Calu3 (cell line): ENCODE results near the gene CUTA. TPM values are rescaled to one million over a fixed set of nuclear protein-coding genes. Genes with fewer than 3 reads are reported as not detected.
A peak's percentile ranks its signal among the peaks of the same experiment; 100 is the strongest.

Source experiments
- Bru-seq: library from RNA; stranded (reverse); fragments of 400-500 nt; gene quantifications from one replicate; lab custom pipeline; 2021; lab: Mats Ljungman, UMichigan
- BruChase-seq, 2 experiments: library from RNA; stranded (reverse); fragments of 400-500 nt; gene quantifications; one replicate each; lab custom pipeline; 2021; lab: Mats Ljungman, UMichigan
- BruUV-seq: library from RNA; stranded (reverse); fragments of 400-500 nt; replicated peaks from 2 replicates; lab custom pipeline; 2021; lab: Mats Ljungman, UMichigan
- CTCF ChIA-PET: fragments of 300-600 bp; sonication (Branson Sonifier 250); formaldehyde crosslinking; loops from one replicate; lab custom pipeline; 2022; ENCODE audit warnings: antibody characterized with exemption; lab: Charles Lee
- DNase-seq: peaks from one replicate; pipeline ENCODE4 v3.0.0; 2022
- H3K27ac Mint-ChIP-seq: one replicate; pipeline ENCODE4 v1.8.0; 2022; ENCODE audit warnings: mixed read lengths; ENCODE audit not compliant: unreplicated experiment
- H3K27me3 Mint-ChIP-seq: one replicate; pipeline ENCODE4 v1.8.0; 2022; ENCODE audit warnings: mixed read lengths; ENCODE audit not compliant: unreplicated experiment
- H3K36me3 Mint-ChIP-seq: one replicate; pipeline ENCODE4 v1.8.0; 2022; ENCODE audit warnings: mild to moderate bottlenecking, moderate library complexity, mixed read lengths; ENCODE audit not compliant: insufficient read depth, unreplicated experiment
- H3K4me1 Mint-ChIP-seq: one replicate; pipeline ENCODE4 v1.8.0; 2022; ENCODE audit warnings: mild to moderate bottlenecking, low read depth, mixed read lengths; ENCODE audit not compliant: unreplicated experiment
- H3K4me3 Mint-ChIP-seq: one replicate; pipeline ENCODE4 v1.8.0; 2022; ENCODE audit warnings: mild to moderate bottlenecking, low read depth, moderate library complexity, mixed read lengths; ENCODE audit not compliant: unreplicated experiment
- H3K9me3 Mint-ChIP-seq: one replicate; pipeline ENCODE4 v1.8.0; 2022; ENCODE audit warnings: low read depth, mixed read lengths; ENCODE audit not compliant: unreplicated experiment
- CTCF ChIP-seq: fragments of 200-600 bp; IDR thresholded peaks from one replicate; pipeline ENCODE4 v1.8.0; 2022; ENCODE audit warnings: antibody characterized with exemption; ENCODE audit not compliant: unreplicated experiment
- intact Hi-C: fragments of 100-400 bp; cut with micrococcal nuclease; formaldehyde crosslinking; loops from one replicate; pipeline ENCODE4 v1.10.0; 2022; ENCODE audit not compliant: unreplicated experiment
- long read RNA-seq: library from polyadenylated mRNA; stranded (forward); transcript quantifications from one replicate; pipeline ENCODE4 v2.0.0, GENCODE V29; 2022
- total RNA-seq: library from RNA; stranded (reverse); gene quantifications from 2 replicates; pipeline ENCODE4 v1.2.3, GENCODE V29; 2022

Gene CUTA
- total RNA-seq (170 and 172 TPM in 2 replicates), Bru-seq, nascent RNA (percentile 80 among the genes with signal in this experiment), BruChase-seq, experiment 1, labeled RNA remaining after a 6-hour chase (percentile 97 among the genes with signal in this experiment), BruChase-seq, experiment 2, labeled RNA remaining after a 2-hour chase (percentile 93 among the genes with signal in this experiment)
- long read RNA-seq, transcript CUTA-203 (6 exons, 937 nt), result minor isoform, 30 of 202 reads
- long read RNA-seq, transcript CUTA-210 (6 exons, 769 nt), result minor isoform, 51 of 202 reads
- long read RNA-seq, transcript CUTA-214 (6 exons, 661 nt), result major isoform, 59 of 202 reads
- long read RNA-seq, transcript CUTA-205 (5 exons, 1,054 nt), result minor isoform, 41 of 202 reads
- long read RNA-seq, partial matches to known transcripts, result 5 of 202 reads
- long read RNA-seq, other reads (novel, unspliced or antisense), result 12 of 202 reads

GRCh38 chr6:33417903-33418689, at the start of gene CUTA:
CUTA (minus strand) TSS chr6:33418107; CDS start chr6:33418000, 107 bp downstream.
- Mint-ChIP-seq H3K27ac (peak within 1 kb of the TSS; percentile 98), H3K27me3 (peaks cover 32% of the 10 kb centered on the region), H3K4me3 (peak within 1 kb of the TSS; percentile 90), H3K36me3 (peaks cover 52% of the 10 kb centered on the region), H3K4me1 (peaks cover 25% of the 10 kb centered on the region), H3K9me3 (no peaks in the 10 kb centered on the region)
- TSS peak; percentile 59 for BruUV-seq
- CTCF ChIA-PET, result interaction anchor here (0.6 to 1.6 kb wide), 4 partner anchors 21 to 415 kb away, joined by 3 to 4 read pairs (median 4); partner anchors contain the start of gene BAK1
- peak; percentile 100 for DNase-seq
- peak; percentile 67 for TF ChIP-seq CTCF
- intact Hi-C loops, result no loop called here

GRCh38 chr6:33467091-33467490, 49.2 kb upstream of the CUTA start:
- H3K36me3 Mint-ChIP-seq, result no peaks in the 10 kb centered on the region
- TF ChIP-seq CTCF, result no peak
- H3K27me3 Mint-ChIP-seq, result peaks cover 49% of the 10 kb centered on the region
- H3K27ac Mint-ChIP-seq, result no peak overlapping the region
- no peaks in the 10 kb centered on the region for H3K9me3 Mint-ChIP-seq
- no peak for DNase-seq
- CTCF ChIA-PET, result no interaction called here
- no peaks in the 10 kb centered on the region for H3K4me1 Mint-ChIP-seq
- intact Hi-C loops, result no loop called here
- BruUV-seq, result no TSS peak
- H3K4me3 Mint-ChIP-seq, result no peak overlapping the region

- CTCF ChIA-PET, result no interaction called here
- no peak for DNase-seq
- BruUV-seq, result no TSS peak
- H3K27me3 Mint-ChIP-seq, result peaks cover 57% of the 10 kb centered on the region
- intact Hi-C loops, result no loop called here
- no peaks in the 10 kb centered on the region for H3K9me3 Mint-ChIP-seq
- no peak overlapping the region for H3K4me3 Mint-ChIP-seq
- H3K36me3 Mint-ChIP-seq, result no peaks in the 10 kb centered on the region
- no peak for TF ChIP-seq CTCF
- no peaks in the 10 kb centered on the region for H3K4me1 Mint-ChIP-seq
- H3K27ac Mint-ChIP-seq, result no peak overlapping the region
Measured at GRCh38 chr6:33466075-33466735, 48.3 kb upstream of the CUTA start.

- Mint-ChIP-seq H3K4me3 (no peak overlapping the region), H3K27ac (no peak overlapping the region), H3K9me3 (no peaks in the 10 kb centered on the region), H3K4me1 (peaks cover 12% of the 10 kb centered on the region), H3K27me3 (peaks cover 29% of the 10 kb centered on the region), H3K36me3 (peaks cover 30% of the 10 kb centered on the region)
- intact Hi-C loops, result no loop called here
- DNase-seq, result no peak
- TF ChIP-seq CTCF, result no peak
- BruUV-seq, result no TSS peak
- CTCF ChIA-PET, result interaction anchor here (0.6 to 0.9 kb wide), 2 partner anchors 23 to 1029 kb away, joined by 4 read pairs; no protein-coding TSS in a partner anchor
Measured at GRCh38 chr6:33459226-33459625, 41.3 kb upstream of the CUTA start.
